H9 (cell line): ENCODE data around the gene SYF2. TPM values are rescaled to one million over a fixed set of nuclear protein-coding genes. Genes with fewer than 3 reads are reported as not detected.

Source experiments
- DNase-seq: peaks from one replicate; pipeline ENCODE4 v3.0.0-alpha.2; 2017
- H2AFZ ChIP-seq: one replicate; pipeline ENCODE4 v1.6.1; 2013; ENCODE audit warnings: mild to moderate bottlenecking, low read length, control low read depth, moderate library complexity
- H2AK5ac ChIP-seq: 2 replicates; pipeline ENCODE4 v1.6.1; 2013; ENCODE audit warnings: low read length, control low read depth, mixed read lengths; ENCODE audit not compliant: insufficient read length
- H2BK120ac ChIP-seq: one replicate; pipeline ENCODE4 v1.6.1; 2013; ENCODE audit warnings: low read depth, mild to moderate bottlenecking, low read length, control low read depth, inconsistent platforms; ENCODE audit not compliant: poor library complexity, severe bottlenecking
- H2BK12ac ChIP-seq: 2 replicates; pipeline ENCODE4 v1.6.1; 2013; ENCODE audit warnings: low read length, control low read depth, mixed read lengths, low read depth; ENCODE audit not compliant: insufficient read length
- H2BK15ac ChIP-seq: 2 replicates; pipeline ENCODE4 v1.6.1; 2013; ENCODE audit warnings: low read depth, low read length, control low read depth
- H2BK20ac ChIP-seq: one replicate; pipeline ENCODE4 v1.6.1; 2013; ENCODE audit warnings: low read depth, mild to moderate bottlenecking, low read length, control low read depth, inconsistent platforms; ENCODE audit not compliant: poor library complexity, severe bottlenecking
- H2BK5ac ChIP-seq: 2 replicates; pipeline ENCODE4 v1.6.1; 2013; ENCODE audit warnings: low read length, control low read depth, mixed read lengths; ENCODE audit not compliant: insufficient read length
- H3K14ac ChIP-seq: 2 replicates; pipeline ENCODE4 v1.6.1; 2013; ENCODE audit warnings: low read length, control low read depth; ENCODE audit not compliant: insufficient read depth
- H3K18ac ChIP-seq: 2 replicates; pipeline ENCODE4 v1.6.1; 2013; ENCODE audit warnings: low read depth, mild to moderate bottlenecking, mixed read lengths, low read length, control low read depth; ENCODE audit not compliant: insufficient read length
- H3K23ac ChIP-seq: 2 replicates; pipeline ENCODE4 v1.6.1; 2013; ENCODE audit warnings: low read length, control low read depth, mixed read lengths, low read depth; ENCODE audit not compliant: insufficient read length
- H3K23me2 ChIP-seq: 2 replicates; pipeline ENCODE4 v1.6.1; 2013; ENCODE audit warnings: low read depth, mild to moderate bottlenecking, mixed read lengths, low read length, control low read depth; ENCODE audit not compliant: insufficient read length, poor library complexity, severe bottlenecking
- H3K27ac ChIP-seq: 2 replicates; pipeline ENCODE4 v1.5.1; 2013; ENCODE audit warnings: low read length, control low read depth, mixed read lengths, low read depth; ENCODE audit not compliant: insufficient read length
- H3K27me3 ChIP-seq: 2 replicates; pipeline ENCODE4 v1.6.1; 2013; ENCODE audit warnings: low read length, control low read depth, inconsistent platforms; ENCODE audit not compliant: insufficient read depth
- H3K4ac ChIP-seq: 2 replicates; pipeline ENCODE4 v1.6.1; 2013; ENCODE audit warnings: low read depth, mild to moderate bottlenecking, control low read depth, inconsistent platforms, low read length, moderate library complexity
- H3K4me1 ChIP-seq: 2 replicates; pipeline ENCODE4 v1.6.1; 2013; ENCODE audit warnings: low read length, control low read depth, inconsistent platforms; ENCODE audit not compliant: insufficient read depth
- H3K4me2 ChIP-seq: 2 replicates; pipeline ENCODE4 v1.6.1; 2013; ENCODE audit warnings: low read length, control low read depth, mixed read lengths; ENCODE audit not compliant: insufficient read length, insufficient read depth
- H3K56ac ChIP-seq: 2 replicates; pipeline ENCODE4 v1.6.1; 2013; ENCODE audit warnings: low read depth, mild to moderate bottlenecking, mixed read lengths, low read length, control low read depth; ENCODE audit not compliant: insufficient read length
- H3K79me1 ChIP-seq: 2 replicates; pipeline ENCODE4 v1.6.1; 2013; ENCODE audit warnings: low read depth, mild to moderate bottlenecking, moderate library complexity, low read length, control low read depth, inconsistent platforms; ENCODE audit not compliant: insufficient read depth, poor library complexity, severe bottlenecking
- H3K79me2 ChIP-seq: 2 replicates; pipeline ENCODE4 v1.6.1; 2013; ENCODE audit warnings: low read length, control low read depth, inconsistent platforms; ENCODE audit not compliant: insufficient read depth
- H3K9ac ChIP-seq: 2 replicates; pipeline ENCODE4 v1.6.1; 2013; ENCODE audit warnings: low read length, control low read depth, mixed read lengths; ENCODE audit not compliant: insufficient read length; ENCODE audit errors: extremely low read depth
- H3K9me3 ChIP-seq: one replicate; pipeline ENCODE4 v1.6.1; 2013; ENCODE audit warnings: low read depth, low read length, inconsistent platforms; ENCODE audit not compliant: control insufficient read depth
- H3T11ph ChIP-seq: one replicate; pipeline ENCODE4 v1.6.1; 2013; ENCODE audit warnings: mild to moderate bottlenecking, low read length, control low read depth, inconsistent platforms
- H4K20me1 ChIP-seq: one replicate; pipeline ENCODE4 v1.6.1; 2013; ENCODE audit not compliant: control insufficient read depth, insufficient read length, insufficient read depth
- H4K5ac ChIP-seq: 2 replicates; pipeline ENCODE4 v1.6.1; 2013; ENCODE audit warnings: low read depth, mild to moderate bottlenecking, mixed read lengths, low read length, control low read depth; ENCODE audit not compliant: insufficient read length
- H4K8ac ChIP-seq: replicated peaks from 2 replicates; pipeline ENCODE4 v1.6.1; 2013; ENCODE audit warnings: low read length, control low read depth, mixed read lengths, low read depth; ENCODE audit not compliant: insufficient read length
- H4K91ac ChIP-seq: 2 replicates; pipeline ENCODE4 v1.6.1; 2013; ENCODE audit warnings: low read depth, mild to moderate bottlenecking, moderate library complexity, mixed read lengths, low read length, control low read depth; ENCODE audit not compliant: insufficient read length
- H3K27ac Mint-ChIP-seq, 3 experiments: 2 replicates in 2 of 3; 3 replicates in 1 of 3; pipeline ENCODE4 v1.8.0; 2020 to 2021; ENCODE audit warnings: mixed read lengths in 3 of 3, mild to moderate bottlenecking in 1 of 3, moderate library complexity in 1 of 3
- H3K27me3 Mint-ChIP-seq: 2 replicates; pipeline ENCODE4 v1.8.0; 2021; ENCODE audit warnings: low read depth, mild to moderate bottlenecking, moderate library complexity, mixed read lengths
- H3K36me3 Mint-ChIP-seq, 3 experiments: 2 replicates in 2 of 3; 3 replicates in 1 of 3; pipeline ENCODE4 v1.8.0; 2020 to 2021; ENCODE audit warnings: low read depth in 3 of 3, mixed read lengths in 3 of 3; ENCODE audit not compliant: insufficient read depth in 1 of 3
- H3K4me1 Mint-ChIP-seq, 2 experiments: 2 replicates each; pipeline ENCODE4 v1.8.0; 2020; ENCODE audit warnings: mixed read lengths in 2 of 2
- H3K4me3 Mint-ChIP-seq, 2 experiments: 2 replicates in 1 of 2; 3 replicates in 1 of 2; pipeline ENCODE4 v1.8.0; 2020 to 2021; ENCODE audit warnings: mild to moderate bottlenecking in 2 of 2, mixed read lengths in 2 of 2, moderate library complexity in 1 of 2
- H3K9me3 Mint-ChIP-seq, 2 experiments: 2 replicates in 1 of 2; 3 replicates in 1 of 2; pipeline ENCODE4 v1.8.0; 2020; ENCODE audit warnings: mild to moderate bottlenecking in 2 of 2, mixed read lengths in 2 of 2, moderate library complexity in 1 of 2
- WGBS: extraction: QIAGEN DNeasy Blood & Tissue Kit; methylation state at CpG from one replicate; pipeline ENCODE4 v1.1.7; 2013; ENCODE audit warnings: missing lambda C conversion rate, low lambda C conversion rate, mixed read lengths; ENCODE audit not compliant: insufficient read length; ENCODE audit errors: extremely low coverage; 5-methylcytosine and 5-hydroxymethylcytosine counted together
- total RNA-seq: library from RNA; stranded (reverse); gene quantifications from 2 replicates; pipeline ENCODE4 v1.2.1, GENCODE V29; 2021
- TF ChIP-seq, protein P1 (sequence below): fragments of 200-600 bp; sonication (generic); conservative IDR thresholded peaks from 3 replicates; pipeline ENCODE4 v1.8.0; 2021; ENCODE audit warnings: antibody characterized with exemption, mild to moderate bottlenecking

The SYF2 gene
- total RNA-seq, 1 experiment from 2014 or later, result 36.5 TPM

GRCh38 chr1:25243907-25244306, 11.6 kb upstream of the SYF2 start:
- Histone ChIP-seq H4K91ac (no peak overlapping the region), H4K5ac (no peak overlapping the region), H2AFZ (no peak overlapping the region), H4K20me1 (no peaks in the 10 kb centered on the region), H2BK12ac (no peak overlapping the region), H3K27me3 (no peaks in the 10 kb centered on the region), H2BK5ac (no peak overlapping the region), H3K14ac (no peak overlapping the region), H3K27ac (no peak overlapping the region), H3K23me2 (peaks cover 15% of the 10 kb centered on the region), H2BK120ac (no peak overlapping the region), H3K18ac (no peak overlapping the region), H3K4ac (no peak overlapping the region), H2BK20ac (no peak overlapping the region), H4K8ac (no peak overlapping the region), H2BK15ac (no peak overlapping the region), H3K4me1 (no peaks in the 10 kb centered on the region), H3K56ac (no peak overlapping the region), H3K4me2 (no peak overlapping the region), H3K9ac (no peak overlapping the region), H3K23ac (no peak overlapping the region), H3K9me3 (no peaks in the 10 kb centered on the region), H3K79me1 (no peaks in the 10 kb centered on the region), H3K79me2 (peaks cover 5% of the 10 kb centered on the region; the same call in 1 of the 2 replicates), H3T11ph (no peak overlapping the region), H2AK5ac (no peak overlapping the region)
- TF ChIP-seq, protein P1, sequence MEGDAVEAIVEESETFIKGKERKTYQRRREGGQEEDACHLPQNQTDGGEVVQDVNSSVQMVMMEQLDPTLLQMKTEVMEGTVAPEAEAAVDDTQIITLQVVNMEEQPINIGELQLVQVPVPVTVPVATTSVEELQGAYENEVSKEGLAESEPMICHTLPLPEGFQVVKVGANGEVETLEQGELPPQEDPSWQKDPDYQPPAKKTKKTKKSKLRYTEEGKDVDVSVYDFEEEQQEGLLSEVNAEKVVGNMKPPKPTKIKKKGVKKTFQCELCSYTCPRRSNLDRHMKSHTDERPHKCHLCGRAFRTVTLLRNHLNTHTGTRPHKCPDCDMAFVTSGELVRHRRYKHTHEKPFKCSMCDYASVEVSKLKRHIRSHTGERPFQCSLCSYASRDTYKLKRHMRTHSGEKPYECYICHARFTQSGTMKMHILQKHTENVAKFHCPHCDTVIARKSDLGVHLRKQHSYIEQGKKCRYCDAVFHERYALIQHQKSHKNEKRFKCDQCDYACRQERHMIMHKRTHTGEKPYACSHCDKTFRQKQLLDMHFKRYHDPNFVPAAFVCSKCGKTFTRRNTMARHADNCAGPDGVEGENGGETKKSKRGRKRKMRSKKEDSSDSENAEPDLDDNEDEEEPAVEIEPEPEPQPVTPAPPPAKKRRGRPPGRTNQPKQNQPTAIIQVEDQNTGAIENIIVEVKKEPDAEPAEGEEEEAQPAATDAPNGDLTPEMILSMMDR, result no peak
- no CpG with 5 or more reads among the region's 6 CpGs for WGBS
- Mint-ChIP-seq H3K9me3 (no peaks in the 10 kb centered on the region), H3K27me3 (peaks cover 1% of the 10 kb centered on the region; the same call in 1 of the 2 replicates), H3K4me3 (no peak overlapping the region), H3K36me3 (peaks cover 29 to 59% (median 44%) of the 10 kb centered on the region in 3 experiments), H3K27ac (no peak overlapping the region), H3K4me1 (peaks cover 29 to 37% of the 10 kb centered on the region in 2 experiments)
- no peak for DNase-seq
